ENCODE data around the gene CDKN1C.

Gene CDKN1C

GRCh38 chr11:2846470-2846869 is 39.1 kb downstream of the CDKN1C start:
- DNase-seq (ENCODE audit: low read depth) = no peak

- no peak for DNase-seq (ENCODE audit: low read depth)
Observed at GRCh38 chr11:2846056-2846455, 39.5 kb downstream of the CDKN1C start.

DNA sequence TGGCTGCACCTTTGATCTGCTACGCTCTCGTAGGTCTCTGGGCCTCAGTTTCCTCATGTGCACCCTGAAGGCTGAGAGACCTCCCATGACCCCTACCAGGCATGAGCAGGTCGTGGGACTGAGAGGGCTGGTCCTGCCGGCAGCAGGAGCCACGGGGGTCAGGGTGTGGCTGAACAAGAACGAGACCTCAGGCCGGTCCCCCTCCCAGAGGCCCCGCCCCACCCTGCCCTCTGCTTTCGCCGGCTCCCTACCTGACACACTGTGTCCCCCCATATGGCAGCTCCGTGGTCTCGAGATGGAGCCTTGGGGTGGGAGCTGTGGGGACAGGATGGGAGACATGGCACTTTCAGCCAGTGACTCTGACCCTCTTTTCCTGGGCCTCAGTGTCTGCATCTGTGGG is 40.6 kb downstream of the CDKN1C start:
- no peak for DNase-seq (ENCODE audit: low read depth)

DNA sequence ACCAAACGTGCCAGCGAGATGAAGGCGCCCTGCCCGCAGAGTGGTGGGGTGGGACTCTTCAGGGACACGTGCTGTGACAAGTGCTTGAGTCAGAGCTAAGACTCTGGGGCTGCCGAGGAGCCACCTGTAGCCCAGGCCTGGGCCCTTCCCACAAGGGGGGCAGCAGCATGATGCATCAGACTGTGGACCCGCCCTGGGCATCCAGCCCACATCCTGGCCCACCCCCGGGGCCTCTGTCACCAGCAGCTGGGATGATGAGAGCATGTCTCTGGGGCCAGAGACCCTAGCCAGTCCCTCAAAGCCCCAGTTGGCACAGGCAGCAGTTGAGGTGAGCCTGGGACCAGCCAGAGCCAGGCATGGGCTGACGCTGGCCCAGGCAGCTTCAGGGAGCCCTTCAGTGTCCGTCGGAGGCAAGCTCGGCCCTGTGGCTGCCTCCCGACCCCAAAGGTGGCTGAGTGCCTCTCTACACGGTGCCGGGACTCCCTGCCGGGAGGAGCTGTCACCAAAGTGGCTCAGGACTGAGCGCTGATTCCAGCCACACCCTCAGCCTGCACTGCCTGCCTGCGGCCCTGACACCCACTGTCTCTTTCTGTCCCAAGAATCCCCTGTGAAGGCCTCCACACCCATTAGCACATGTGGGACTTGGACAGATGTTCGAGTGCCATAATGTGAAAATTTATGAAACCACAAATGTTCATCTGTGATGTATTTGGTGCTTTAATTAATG is 41.3 kb downstream of the CDKN1C start:
- DNase-seq (ENCODE audit: low read depth) = no peak

- no peak for DNase-seq (ENCODE audit: low read depth)
Observed at GRCh38 chr11:2843551-2843950, 42.0 kb downstream of the CDKN1C start.

DNA sequence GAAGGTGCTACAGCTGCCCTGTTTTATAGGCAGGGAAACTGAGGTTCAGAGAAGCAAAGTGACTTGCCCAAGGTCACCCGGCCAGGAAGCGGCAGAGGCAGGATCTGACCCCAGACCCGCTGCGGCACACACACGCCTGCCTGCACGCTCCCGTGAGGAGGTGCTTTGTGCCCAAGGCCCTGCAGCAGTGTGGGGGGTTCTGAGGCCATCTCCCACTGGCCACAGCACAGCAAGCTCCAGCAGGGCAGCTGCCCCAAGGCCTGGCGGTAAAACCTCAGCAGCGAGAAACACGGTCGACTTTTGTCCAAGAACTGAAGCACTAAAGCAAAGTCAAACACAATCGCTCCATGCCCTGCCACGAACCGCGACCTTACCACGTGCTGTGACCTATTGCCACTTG is 42.7 kb downstream of the CDKN1C start:
- no peak for DNase-seq (ENCODE audit: low read depth)

GRCh38 chr11:2841411-2842190 is 44.0 kb downstream of the CDKN1C start:
- no peak for DNase-seq (ENCODE audit: low read depth)

DNA sequence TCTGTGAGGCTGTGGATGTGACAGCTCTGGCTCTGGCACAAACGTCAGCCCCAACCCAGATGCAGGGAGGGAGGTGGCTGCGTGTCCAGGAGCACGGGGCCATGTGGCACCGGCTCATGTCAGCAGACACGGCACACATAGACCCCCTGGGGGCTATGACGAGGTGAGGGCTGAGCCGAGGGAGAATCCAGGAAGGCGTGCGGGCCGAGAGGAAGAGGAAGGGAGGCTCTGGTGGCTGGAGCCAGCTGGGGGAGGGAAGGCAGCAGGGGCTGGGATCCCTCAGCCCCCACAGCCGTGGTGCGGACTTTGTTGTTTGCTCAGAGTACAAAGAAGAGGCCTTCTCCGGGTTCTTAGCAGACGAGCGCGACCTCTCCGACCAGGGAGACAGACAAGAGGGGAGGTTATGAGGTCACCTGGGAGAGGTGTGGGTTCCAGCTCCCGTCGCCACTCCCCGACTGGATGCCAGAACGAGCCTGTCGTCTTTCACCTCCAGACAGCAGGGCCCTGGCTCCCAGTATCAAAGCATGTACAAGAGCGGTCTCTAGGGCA is 46.1 kb downstream of the CDKN1C start:
- no peak for DNase-seq (ENCODE audit: low read depth)

GRCh38 chr11:2838676-2839294 is 46.8 kb downstream of the CDKN1C start:
- DNase-seq (ENCODE audit: low read depth) = no peak

DNA sequence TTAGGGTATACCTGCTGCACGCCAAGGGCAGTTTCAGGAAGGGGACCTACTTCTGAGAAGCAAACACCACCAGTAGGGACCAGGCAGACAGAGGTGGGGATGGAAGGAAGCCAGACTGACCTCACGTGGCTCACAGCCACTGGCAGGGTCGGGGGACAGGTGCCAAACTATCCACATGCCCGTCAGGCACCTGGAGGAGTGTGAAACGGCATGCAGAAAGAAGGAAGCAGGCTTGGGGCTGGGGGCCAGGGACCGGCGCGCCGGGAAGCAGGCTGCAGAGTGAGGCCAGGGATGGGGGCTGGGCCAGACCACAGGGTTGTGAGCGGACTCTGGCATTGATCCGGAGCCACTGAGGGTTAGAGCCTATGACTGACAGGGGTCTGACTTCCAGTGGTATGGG is 47.5 kb downstream of the CDKN1C start:
- no peak for DNase-seq (ENCODE audit: low read depth)

GRCh38 chr11:2837651-2838050 is 47.9 kb downstream of the CDKN1C start:
- DNase-seq (ENCODE audit: low read depth) = no peak

- no peak for DNase-seq (ENCODE audit: low read depth)
Observed at GRCh38 chr11:2837096-2837601, 48.4 kb downstream of the CDKN1C start.

- DNase-seq (ENCODE audit: low read depth) = no peak
Observed at GRCh38 chr11:2836315-2837095, 49.1 kb downstream of the CDKN1C start.

- no peak for DNase-seq (ENCODE audit: low read depth)
Observed at GRCh38 chr11:2835751-2836150, 49.8 kb downstream of the CDKN1C start.

DNA sequence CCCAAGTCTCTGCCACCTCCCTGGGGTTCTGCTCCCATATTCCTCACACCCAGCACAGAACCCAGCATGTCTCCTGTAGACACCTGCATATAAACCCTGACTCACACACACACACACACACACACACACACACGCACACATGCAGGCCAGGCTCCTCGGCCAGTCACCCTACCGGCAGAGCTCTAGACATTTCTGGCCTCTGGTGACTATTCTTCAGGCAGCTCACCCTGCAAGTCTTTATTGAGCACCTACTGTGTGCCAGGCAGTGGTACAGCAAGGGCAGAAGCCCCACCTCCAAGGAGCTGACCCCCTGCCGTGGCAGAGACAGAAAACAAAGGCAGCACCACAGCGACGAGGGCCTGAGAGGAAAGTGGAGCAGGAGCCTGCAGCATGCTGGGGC is 50.3 kb downstream of the CDKN1C start:
- DNase-seq (ENCODE audit: low read depth) = no peak

DNA sequence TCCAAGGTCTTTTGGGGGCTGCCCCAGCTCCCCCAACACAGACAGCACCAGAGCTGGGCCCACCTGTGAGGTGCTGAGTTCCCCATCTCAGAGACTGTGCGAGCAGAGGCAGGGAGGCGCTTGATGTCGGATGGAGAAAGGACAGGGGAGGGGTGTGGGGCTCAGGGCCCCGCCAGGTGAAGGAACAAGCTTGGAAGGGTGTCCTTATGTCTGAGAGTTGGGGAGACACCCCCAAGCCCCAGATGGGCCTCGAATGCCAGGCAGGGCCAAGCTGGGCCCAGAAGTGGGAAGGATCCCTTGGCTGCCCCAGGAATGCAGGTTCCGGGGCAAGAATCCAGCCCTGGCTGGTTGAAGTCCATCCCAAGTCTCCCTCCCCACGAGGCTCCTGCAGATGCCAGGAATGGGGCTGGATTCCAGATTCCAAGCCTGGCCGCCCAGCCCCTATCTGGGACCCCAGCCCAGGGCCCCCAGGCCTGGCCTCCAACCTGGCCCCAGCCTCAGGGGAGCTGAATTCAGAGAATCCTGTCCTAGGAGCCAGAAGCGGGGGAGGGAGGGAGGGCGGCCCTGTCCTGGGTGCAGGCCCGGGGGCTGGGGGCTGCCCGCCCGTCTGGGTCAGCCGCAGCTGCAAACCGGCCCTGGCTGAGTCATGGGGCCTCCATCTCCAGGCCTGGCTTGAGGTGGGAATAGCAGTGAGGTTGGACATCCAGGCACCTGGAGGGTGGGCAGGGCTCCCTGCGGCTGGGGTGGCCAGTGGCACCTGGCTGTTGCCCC is 50.9 kb downstream of the CDKN1C start:
- no peak for DNase-seq (ENCODE audit: low read depth)

- DNase-seq (ENCODE audit: low read depth) = no peak
Observed at GRCh38 chr11:2833716-2834502, 51.7 kb downstream of the CDKN1C start.

Data from fibroblast of the conjunctiva (primary cell).